ENCODE measurements around the gene PRR5L. TPM values are rescaled to one million over a fixed set of nuclear protein-coding genes. Genes with fewer than 3 reads are reported as not detected.

Gene PRR5L
- total and polyA plus RNA-seq, 9 of the 15 experiments (the other 6 are each of a cell fraction or from before 2014, with no cell fraction given): 0.11 to 0.60 (median 0.36) TPM; not detected in 2

DNA sequence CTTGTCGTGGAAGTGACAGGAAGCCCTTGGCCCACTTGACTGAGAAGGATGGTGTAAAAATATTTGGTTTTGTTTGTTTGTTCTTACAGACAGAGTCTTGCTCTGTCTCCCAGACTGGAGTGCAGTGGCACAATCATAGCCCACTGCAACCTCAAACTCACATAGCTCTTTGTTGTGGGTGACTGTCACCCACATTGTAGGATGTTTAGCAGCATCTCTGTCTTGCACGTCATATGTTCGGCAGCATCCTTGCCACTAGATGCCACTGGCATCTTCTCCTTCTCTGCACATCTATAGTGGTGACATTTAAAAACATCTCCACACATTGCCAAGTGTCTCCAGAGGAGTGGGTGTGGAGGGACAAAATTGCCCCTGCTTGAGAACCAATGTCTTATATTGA, 56.8 kb downstream of the PRR5L start:
- BruUV-seq (replicated peaks): no TSS peak
- Histone ChIP-seq H3K4me2 (ENCODE audit: insufficient read depth, low read length) (no peak overlapping the region), H2AFZ (ENCODE audit: low read depth, low read length) (no peak overlapping the region), H3K27me3 (ENCODE audit: control insufficient read depth in 2 of 2, insufficient read depth in 2 of 2, low read length in 2 of 2) (peaks cover 3 to 12% of the 10 kb centered on the region in 2 experiments; a peak in 2 of 5 replicates), H3K9ac (ENCODE audit: insufficient read depth in 1 of 2, low read depth in 2 of 2, low read length in 2 of 2) (no peak overlapping the region), H4K20me1 (replicated peaks; ENCODE audit: control insufficient read depth, insufficient read depth, low read length) (no peaks in the 10 kb centered on the region), H3K4me3 (no peak overlapping the region), H3K36me3 (ENCODE audit: control insufficient read depth, insufficient read depth, low read length) (no peaks in the 10 kb centered on the region), H3K79me2 (ENCODE audit: control insufficient read depth, insufficient read depth, low read length) (no peaks in the 10 kb centered on the region), H3K9me3 (replicated peaks; ENCODE audit: control insufficient read depth, insufficient read depth, low read depth, low read length) (no peaks in the 10 kb centered on the region), H3K9me1 (ENCODE audit: control insufficient read depth, insufficient read depth, low read length) (no peaks in the 10 kb centered on the region), H3K27ac (ENCODE audit: extremely low read depth, low read depth, low read length) (no peak overlapping the region), H3K4me1 (replicated peaks in 1 of 2; ENCODE audit: control insufficient read depth in 2 of 2, insufficient read depth in 2 of 2, low read length in 2 of 2) (no peaks in the 10 kb centered on the region)
- ATAC-seq (no peak), DNase-seq (ENCODE audit: extremely low read depth in 1 of 4, low spot score in 3 of 4) (no peak), FAIRE-seq (no peak)
- in situ Hi-C loops (cut with MboI) (no loop called here), intact Hi-C loops (cut with micrococcal nuclease) (no loop called here)
- POLR2A ChIA-PET: no interaction called here
- TF ChIP-seq, protein P1, sequence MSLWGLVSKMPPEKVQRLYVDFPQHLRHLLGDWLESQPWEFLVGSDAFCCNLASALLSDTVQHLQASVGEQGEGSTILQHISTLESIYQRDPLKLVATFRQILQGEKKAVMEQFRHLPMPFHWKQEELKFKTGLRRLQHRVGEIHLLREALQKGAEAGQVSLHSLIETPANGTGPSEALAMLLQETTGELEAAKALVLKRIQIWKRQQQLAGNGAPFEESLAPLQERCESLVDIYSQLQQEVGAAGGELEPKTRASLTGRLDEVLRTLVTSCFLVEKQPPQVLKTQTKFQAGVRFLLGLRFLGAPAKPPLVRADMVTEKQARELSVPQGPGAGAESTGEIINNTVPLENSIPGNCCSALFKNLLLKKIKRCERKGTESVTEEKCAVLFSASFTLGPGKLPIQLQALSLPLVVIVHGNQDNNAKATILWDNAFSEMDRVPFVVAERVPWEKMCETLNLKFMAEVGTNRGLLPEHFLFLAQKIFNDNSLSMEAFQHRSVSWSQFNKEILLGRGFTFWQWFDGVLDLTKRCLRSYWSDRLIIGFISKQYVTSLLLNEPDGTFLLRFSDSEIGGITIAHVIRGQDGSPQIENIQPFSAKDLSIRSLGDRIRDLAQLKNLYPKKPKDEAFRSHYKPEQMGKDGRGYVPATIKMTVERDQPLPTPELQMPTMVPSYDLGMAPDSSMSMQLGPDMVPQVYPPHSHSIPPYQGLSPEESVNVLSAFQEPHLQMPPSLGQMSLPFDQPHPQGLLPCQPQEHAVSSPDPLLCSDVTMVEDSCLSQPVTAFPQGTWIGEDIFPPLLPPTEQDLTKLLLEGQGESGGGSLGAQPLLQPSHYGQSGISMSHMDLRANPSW (CRISPR knock-in tag; IDR thresholded peaks at IDR 0.05): no peak
- WGBS (ENCODE audit: insufficient coverage, low coverage, missing lambda C conversion rate): 0% methylated on average over 3 of the region's 3 CpGs
- CTCF ChIA-PET (ENCODE audit: low intra/inter-chr PET ratio): no interaction called here

DNA sequence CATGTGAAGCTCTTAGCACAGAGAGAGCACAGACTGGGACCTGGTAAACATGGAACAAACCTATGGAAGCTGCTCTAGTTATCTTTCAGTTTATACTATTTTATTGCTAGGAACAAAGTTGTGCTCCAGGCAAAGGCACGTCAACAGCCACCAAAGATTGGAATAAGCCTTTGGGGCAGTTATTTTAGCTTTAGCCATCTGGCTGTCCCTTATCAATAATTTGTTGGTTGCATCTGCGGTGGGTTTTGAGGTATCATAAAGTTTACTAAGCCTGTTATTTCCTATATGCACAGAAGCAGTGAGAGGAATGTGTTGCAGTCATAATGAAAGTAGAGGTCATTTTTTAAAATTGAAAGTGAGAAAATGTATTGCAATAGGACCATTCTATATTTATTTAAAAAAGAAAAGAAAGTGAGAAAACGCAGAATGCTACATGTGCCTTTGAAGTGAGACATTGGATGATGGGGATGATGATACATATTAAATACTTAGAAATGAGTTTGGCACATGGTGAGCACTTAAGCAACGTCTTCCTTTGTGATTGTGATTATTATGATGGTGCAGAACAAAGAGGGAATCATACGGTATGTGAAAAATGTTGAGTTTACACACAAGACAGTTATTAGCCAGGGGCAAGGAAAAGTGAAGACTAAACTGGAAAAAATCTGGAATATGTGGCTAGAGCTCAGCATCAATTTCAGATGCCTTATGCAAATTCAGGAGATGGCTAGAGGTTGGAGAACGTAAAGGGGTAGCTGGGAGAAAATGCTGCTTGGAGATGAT, 58.3 kb downstream of the PRR5L start:
- Histone ChIP-seq H3K27me3 (ENCODE audit: control insufficient read depth in 2 of 2, insufficient read depth in 2 of 2, low read length in 2 of 2) (peaks cover 2 to 10% of the 10 kb centered on the region in 2 experiments; a peak in 2 of 5 replicates), H3K79me2 (ENCODE audit: control insufficient read depth, insufficient read depth, low read length) (no peaks in the 10 kb centered on the region), H3K9me1 (ENCODE audit: control insufficient read depth, insufficient read depth, low read length) (no peaks in the 10 kb centered on the region), H3K4me2 (ENCODE audit: insufficient read depth, low read length) (no peak overlapping the region), H3K27ac (ENCODE audit: extremely low read depth, low read depth, low read length) (no peak overlapping the region), H3K4me1 (replicated peaks in 1 of 2; ENCODE audit: control insufficient read depth in 2 of 2, insufficient read depth in 2 of 2, low read length in 2 of 2) (no peaks in the 10 kb centered on the region), H3K4me3 (no peak overlapping the region), H2AFZ (ENCODE audit: low read depth, low read length) (no peak overlapping the region), H3K9ac (ENCODE audit: insufficient read depth in 1 of 2, low read depth in 2 of 2, low read length in 2 of 2) (no peak overlapping the region), H3K36me3 (ENCODE audit: control insufficient read depth, insufficient read depth, low read length) (no peaks in the 10 kb centered on the region), H3K9me3 (replicated peaks; ENCODE audit: control insufficient read depth, insufficient read depth, low read depth, low read length) (no peaks in the 10 kb centered on the region), H4K20me1 (replicated peaks; ENCODE audit: control insufficient read depth, insufficient read depth, low read length) (no peaks in the 10 kb centered on the region)
- FAIRE-seq (no peak), DNase-seq (ENCODE audit: extremely low read depth in 1 of 4, low spot score in 3 of 4) (no peak), ATAC-seq (no peak)
- intact Hi-C loops (cut with micrococcal nuclease): no loop called here
- CTCF ChIA-PET (ENCODE audit: low intra/inter-chr PET ratio): no interaction called here
- WGBS (ENCODE audit: insufficient coverage, low coverage, missing lambda C conversion rate): 6% methylated on average over 6 of the region's 6 CpGs
- POLR2A ChIA-PET: no interaction called here
- in situ Hi-C loops (cut with MboI): no loop called here
- no TSS peak for BruUV-seq (replicated peaks)
- TF ChIP-seq, protein P2, sequence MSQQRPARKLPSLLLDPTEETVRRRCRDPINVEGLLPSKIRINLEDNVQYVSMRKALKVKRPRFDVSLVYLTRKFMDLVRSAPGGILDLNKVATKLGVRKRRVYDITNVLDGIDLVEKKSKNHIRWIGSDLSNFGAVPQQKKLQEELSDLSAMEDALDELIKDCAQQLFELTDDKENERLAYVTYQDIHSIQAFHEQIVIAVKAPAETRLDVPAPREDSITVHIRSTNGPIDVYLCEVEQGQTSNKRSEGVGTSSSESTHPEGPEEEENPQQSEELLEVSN (IDR thresholded peaks at IDR 0.05; ENCODE audit: borderline replicate concordance in 1 of 2, extremely low read depth in 1 of 2, insufficient read depth in 1 of 2, insufficient read length in 1 of 2, low read depth in 1 of 2, low read length in 1 of 2, poor library complexity in 1 of 2, severe bottlenecking in 1 of 2): no peak
- TF ChIP-seq, protein P3, sequence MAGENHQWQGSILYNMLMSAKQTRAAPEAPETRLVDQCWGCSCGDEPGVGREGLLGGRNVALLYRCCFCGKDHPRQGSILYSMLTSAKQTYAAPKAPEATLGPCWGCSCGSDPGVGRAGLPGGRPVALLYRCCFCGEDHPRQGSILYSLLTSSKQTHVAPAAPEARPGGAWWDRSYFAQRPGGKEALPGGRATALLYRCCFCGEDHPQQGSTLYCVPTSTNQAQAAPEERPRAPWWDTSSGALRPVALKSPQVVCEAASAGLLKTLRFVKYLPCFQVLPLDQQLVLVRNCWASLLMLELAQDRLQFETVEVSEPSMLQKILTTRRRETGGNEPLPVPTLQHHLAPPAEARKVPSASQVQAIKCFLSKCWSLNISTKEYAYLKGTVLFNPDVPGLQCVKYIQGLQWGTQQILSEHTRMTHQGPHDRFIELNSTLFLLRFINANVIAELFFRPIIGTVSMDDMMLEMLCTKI (IDR thresholded peaks at IDR 0.05; ENCODE audit: partially characterized antibody): no peak

Measured in K562 (cell line).